RWPE1 (cell line): ENCODE results near the gene TTC31.
"Not testable (repeated sequence)": the region's sequence is repeated elsewhere in the genome, so short reads cannot be mapped to it uniquely, and the experiment has no call there.

Experiments used
- CTCF ChIA-PET: fragments of 350-600 bp; sonication (Branson Sonifier 250); formaldehyde crosslinking; extraction: SDS; loops from one replicate; lab custom pipeline; 2021; lab: Yijun Ruan, JAX
- POLR2A ChIA-PET: fragments of 400-600 bp; formaldehyde crosslinking; extraction: SDS; loops from one replicate; lab custom pipeline; 2020; ENCODE audit warnings: antibody characterized with exemption; ENCODE audit not compliant: low non-redundant PET; lab: Yijun Ruan, JAX
- DNase-seq: peaks from one replicate; pipeline ENCODE4 v3.0.0; 2012; ENCODE audit warnings: low spot score
- H3K27ac ChIP-seq: fragments of 450-650 bp; 2 replicates; pipeline ENCODE4 v1.5.1; 2017
- CTCF ChIP-seq: fragments of 450-650 bp; conservative IDR thresholded peaks from 2 replicates; pipeline ENCODE4 v1.5.1; 2017; ENCODE audit warnings: low read depth, mild to moderate bottlenecking

TTC31 gene

GRCh38 chr2:74439803-74440377 is 43.0 kb upstream of the TTC31 start:
- peak overlapping the region; percentile 94 for H3K27ac ChIP-seq
- POLR2A ChIA-PET, result interaction anchor here (0.5 to 1.4 kb wide), 3 partner anchors 9 to 18 kb away, joined by 3 to 5 read pairs (median 3); partner anchors contain the start of gene WBP1
- CTCF ChIA-PET, result interaction anchor here (0.6 to 1.0 kb wide), 2 partner anchors 12 to 15 kb away, joined by 3 read pairs; partner anchors contain the start of gene INO80B
- no peak for DNase-seq
- TF ChIP-seq CTCF, result no peak

- peak overlapping the region; percentile 94 for H3K27ac ChIP-seq
- DNase-seq, result peak; percentile 96
- TF ChIP-seq CTCF, result no peak
- ChIA-PET CTCF (interaction anchor here (1.0 kb wide), 1 partner anchor 14 kb away, joined by 3 read pairs; the partner anchor contains the start of gene INO80B), POLR2A (interaction anchor here (0.5 to 1.4 kb wide), 3 partner anchors 9 to 18 kb away, joined by 3 to 5 read pairs (median 3); partner anchors contain the start of gene WBP1)
These were observed 42.3 kb upstream of the TTC31 start for GRCh38 chr2:74440378-74441169.

GRCh38 chr2:74441170-74441689 is 41.7 kb upstream of the TTC31 start:
- CTCF ChIA-PET, result interaction anchor here (0.5 kb wide), 1 partner anchor 30 kb away, joined by 3 read pairs; no protein-coding TSS in a partner anchor
- TF ChIP-seq CTCF, result no peak
- POLR2A ChIA-PET, result no interaction called here
- peak overlapping the region; percentile 94 for H3K27ac ChIP-seq
- DNase-seq, result no peak

DNA sequence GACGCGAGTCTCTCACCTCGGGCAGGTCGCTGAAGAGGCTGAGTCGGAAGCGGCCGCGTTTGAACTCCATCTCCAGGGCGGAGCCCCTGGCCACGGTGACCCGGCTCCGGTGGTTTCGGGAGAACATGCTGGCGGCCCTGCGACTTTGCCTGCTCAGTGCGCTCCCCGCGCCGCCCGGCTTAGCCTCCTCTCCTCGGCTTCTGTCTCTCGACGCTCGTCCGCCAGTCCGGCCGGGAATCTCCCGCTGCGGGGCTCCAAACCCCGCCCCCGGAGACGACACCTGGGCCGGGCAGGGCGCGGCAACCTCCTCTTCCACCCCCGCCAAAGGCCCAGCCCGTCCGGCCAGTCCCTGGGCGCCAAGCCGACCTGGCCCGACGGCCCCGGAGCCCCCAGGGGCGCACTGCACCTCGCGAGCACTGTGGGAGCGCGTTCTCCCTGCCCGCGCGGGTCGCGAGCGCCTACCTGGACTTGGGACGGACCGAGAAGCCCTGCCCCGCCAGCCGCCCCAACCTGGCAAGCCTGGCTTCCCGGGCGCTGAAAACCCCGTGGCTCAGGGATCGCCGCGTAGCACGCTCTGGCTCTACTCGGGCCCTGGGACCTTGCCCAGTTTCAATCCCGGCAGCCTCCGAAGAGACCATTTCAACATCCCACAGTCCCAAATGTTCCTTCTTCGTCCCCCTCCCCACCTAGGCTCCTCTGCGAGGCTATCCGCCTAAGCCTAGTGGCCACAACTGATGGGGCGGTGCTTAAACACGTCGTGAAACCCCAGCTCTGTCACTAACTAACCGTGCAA is 41.0 kb upstream of the TTC31 start, which contains the start of gene RTKN:
Gene RTKN, minus strand, starts transcription at position 248 of the 793 bp plus-strand sequence. Its CDS starts 121 bp downstream, at position 127.
- POLR2A ChIA-PET, result interaction anchor here (0.6 to 1.2 kb wide), 2 partner anchors 13 to 20 kb away, joined by 3 to 4 read pairs; partner anchors contain the start of gene INO80B
- H3K27ac ChIP-seq, result peak within 1 kb of the TSS; percentile 94
- CTCF ChIA-PET, result interaction anchor here (0.5 to 1.0 kb wide), 2 partner anchors 13 to 29 kb away, joined by 3 read pairs; no protein-coding TSS in a partner anchor
- DNase-seq, result peak; percentile 88
- TF ChIP-seq CTCF, result no peak

GRCh38 chr2:74442483-74443297 is 40.2 kb upstream of the TTC31 start:
- CTCF ChIA-PET, result interaction anchor here (1.0 kb wide), 1 partner anchor 12 kb away, joined by 3 read pairs; no protein-coding TSS in a partner anchor
- POLR2A ChIA-PET, result interaction anchor here (0.6 to 1.2 kb wide), 2 partner anchors 12 to 21 kb away, joined by 3 to 4 read pairs; partner anchors contain the start of gene INO80B
- DNase-seq, result not testable (repeated sequence)
- H3K27ac ChIP-seq, result peak overlapping the region; percentile 94
